ENCODE measurements around the gene TH.

The TH gene

GRCh38 chr11:2135018-2135569, 36.5 kb downstream of the TH start:
- TF ChIP-seq POLR2A (IDR thresholded peaks at IDR 0.05; ENCODE audit: low read depth, low read length) = no peak
- no peak for TF ChIP-seq POLR2AphosphoS5 (IDR thresholded peaks at IDR 0.05; ENCODE audit: low read depth, low read length)
- no peak for TF ChIP-seq TAF1 (IDR thresholded peaks at IDR 0.05; ENCODE audit: borderline replicate concordance, low read depth, low read length)
- FAIRE-seq = no peak

GRCh38 chr11:2134022-2135010, 37.3 kb downstream of the TH start:
- TF ChIP-seq POLR2AphosphoS5 (IDR thresholded peaks at IDR 0.05; ENCODE audit: low read depth, low read length) (no peak), TAF1 (IDR thresholded peaks at IDR 0.05; ENCODE audit: borderline replicate concordance, low read depth, low read length) (no peak), POLR2A (IDR thresholded peaks at IDR 0.05; ENCODE audit: low read depth, low read length) (no peak)
- FAIRE-seq = no peak
- DNase-seq (ENCODE audit: insufficient read length) = no peak

More at GRCh38 chr11:2135018-2135569, 36.5 kb downstream of the TH start:
- DNase-seq (ENCODE audit: insufficient read length) = no peak

- FAIRE-seq (no peak), DNase-seq (ENCODE audit: insufficient read length) (no peak)
- TF ChIP-seq TAF1 (IDR thresholded peaks at IDR 0.05; ENCODE audit: borderline replicate concordance, low read depth, low read length) (no peak), POLR2A (IDR thresholded peaks at IDR 0.05; ENCODE audit: low read depth, low read length) (no peak)
Measured at GRCh38 chr11:2133241-2134021, 38.2 kb downstream of the TH start.

DNA sequence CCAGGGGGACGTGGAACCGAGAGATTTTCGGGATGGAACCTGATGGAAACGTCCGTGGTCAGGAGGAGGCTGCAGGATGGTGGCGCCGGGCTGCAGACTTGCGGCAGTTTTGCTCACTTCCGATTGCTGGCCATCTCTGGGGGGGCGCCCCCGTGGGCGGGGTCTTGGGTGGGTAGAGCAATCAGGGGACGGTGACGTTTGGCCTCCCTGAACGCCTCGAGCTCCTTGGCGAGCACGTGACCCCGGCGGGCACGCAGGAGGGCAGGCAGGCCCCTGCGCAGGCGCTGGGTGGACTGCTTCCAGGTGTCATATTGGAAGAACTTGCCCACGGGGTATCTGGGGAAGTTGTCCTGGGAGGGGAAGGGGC, 38.8 kb downstream of the TH start:
- FAIRE-seq (no peak), DNase-seq (ENCODE audit: insufficient read length) (no peak)
- no peak for TF ChIP-seq TAF1 (IDR thresholded peaks at IDR 0.05; ENCODE audit: borderline replicate concordance, low read depth, low read length)
- no peak for TF ChIP-seq POLR2AphosphoS5 (IDR thresholded peaks at IDR 0.05; ENCODE audit: low read depth, low read length)
- TF ChIP-seq POLR2A (IDR thresholded peaks at IDR 0.05; ENCODE audit: low read depth, low read length) = no peak

DNA sequence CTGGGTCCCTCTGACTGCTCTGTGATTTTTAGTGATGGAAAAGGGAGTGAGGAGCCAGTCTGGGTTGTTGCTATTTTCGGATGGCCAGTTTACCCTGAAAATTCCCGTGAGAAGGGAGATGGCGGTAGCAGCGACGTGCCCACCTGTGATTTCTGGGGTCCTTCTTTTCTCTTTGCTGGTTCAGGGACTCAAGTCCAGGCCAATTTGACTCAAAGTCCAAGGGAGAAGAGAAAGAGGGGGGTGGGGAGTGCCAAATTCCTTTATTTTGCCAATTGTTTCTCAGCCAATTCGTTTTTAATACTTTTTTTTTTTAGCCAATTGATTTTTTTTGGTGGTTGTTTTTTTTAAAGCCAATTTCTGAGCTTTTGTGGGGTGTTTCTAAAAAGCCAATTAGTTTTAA, 39.4 kb downstream of the TH start:
- TF ChIP-seq TAF1 (IDR thresholded peaks at IDR 0.05; ENCODE audit: borderline replicate concordance, low read depth, low read length) = no peak
- no peak for TF ChIP-seq POLR2AphosphoS5 (IDR thresholded peaks at IDR 0.05; ENCODE audit: low read depth, low read length)
- TF ChIP-seq POLR2A (IDR thresholded peaks at IDR 0.05; ENCODE audit: low read depth, low read length) = no peak
- FAIRE-seq = no peak
- DNase-seq (ENCODE audit: insufficient read length) = no peak

- TF ChIP-seq TAF1 (IDR thresholded peaks at IDR 0.05; ENCODE audit: borderline replicate concordance, low read depth, low read length) (no peak), POLR2A (IDR thresholded peaks at IDR 0.05; ENCODE audit: low read depth, low read length) (no peak), POLR2AphosphoS5 (IDR thresholded peaks at IDR 0.05; ENCODE audit: low read depth, low read length) (no peak)
- no peak for DNase-seq (ENCODE audit: insufficient read length)
- no peak for FAIRE-seq
Measured at GRCh38 chr11:2131371-2132236, 40.0 kb downstream of the TH start.

- FAIRE-seq (no peak), DNase-seq (ENCODE audit: insufficient read length) (no peak)
- no peak for TF ChIP-seq POLR2A (IDR thresholded peaks at IDR 0.05; ENCODE audit: low read depth, low read length)
- no peak for TF ChIP-seq TAF1 (IDR thresholded peaks at IDR 0.05; ENCODE audit: borderline replicate concordance, low read depth, low read length)
- no peak for TF ChIP-seq POLR2AphosphoS5 (IDR thresholded peaks at IDR 0.05; ENCODE audit: low read depth, low read length)
Measured at GRCh38 chr11:2130881-2131352, 40.7 kb downstream of the TH start.

GRCh38 chr11:2129699-2130366, 41.8 kb downstream of the TH start:
- FAIRE-seq = no peak
- no peak for TF ChIP-seq POLR2AphosphoS5 (IDR thresholded peaks at IDR 0.05; ENCODE audit: low read depth, low read length)
- no peak for TF ChIP-seq POLR2A (IDR thresholded peaks at IDR 0.05; ENCODE audit: low read depth, low read length)
- DNase-seq (ENCODE audit: insufficient read length) = no peak

- TF ChIP-seq POLR2A (IDR thresholded peaks at IDR 0.05; ENCODE audit: low read depth, low read length) (no peak), TAF1 (IDR thresholded peaks at IDR 0.05; ENCODE audit: borderline replicate concordance, low read depth, low read length) (no peak), POLR2AphosphoS5 (IDR thresholded peaks at IDR 0.05; ENCODE audit: low read depth, low read length) (no peak)
- DNase-seq (ENCODE audit: insufficient read length) (no peak), FAIRE-seq (no peak)
Measured at GRCh38 chr11:2129308-2129698, 42.3 kb downstream of the TH start.
